Measurements from ENCODE around the gene MFSD2A. TPM values are rescaled to one million over a fixed set of nuclear protein-coding genes. Genes with fewer than 3 reads are reported as not detected.

Gene MFSD2A
- total and polyA plus RNA-seq, 9 of the 15 experiments (the other 6 are each of a cell fraction or from before 2014, with no cell fraction given) = 0.06 to 0.40 (median 0.15) TPM; not detected in 4

GRCh38 chr1:39977202-39977601 lies 22.3 kb downstream of the MFSD2A start (continued):
- no peak for TF ChIP-seq ZNF76 (CRISPR knock-in tag; IDR thresholded peaks at IDR 0.05; ENCODE audit: borderline replicate concordance)
- TF ChIP-seq ZNF316 (IDR thresholded peaks at IDR 0.05) = peak; percentile 33; the same call in 1 of the 2 replicates

GRCh38 chr1:39979654-39980053 lies 24.7 kb downstream of the MFSD2A start:
- Histone ChIP-seq H2AFZ (ENCODE audit: low read depth, low read length) (no peak overlapping the region), H4K20me1 (replicated peaks; ENCODE audit: control insufficient read depth, insufficient read depth, low read length) (no peaks in the 10 kb centered on the region), H3K9me3 (replicated peaks; ENCODE audit: control insufficient read depth, insufficient read depth, low read depth, low read length) (no peaks in the 10 kb centered on the region), H3K9ac (ENCODE audit: insufficient read depth in 1 of 2, low read depth in 2 of 2, low read length in 2 of 2) (no peak overlapping the region), H3K79me2 (ENCODE audit: control insufficient read depth, insufficient read depth, low read length) (no peaks in the 10 kb centered on the region), H3K4me2 (ENCODE audit: insufficient read depth, low read length) (no peak overlapping the region), H3K27ac (ENCODE audit: extremely low read depth, low read depth, low read length) (no peak overlapping the region), H3K9me1 (ENCODE audit: control insufficient read depth, insufficient read depth, low read length) (no peaks in the 10 kb centered on the region), H3K4me1 (replicated peaks in 1 of 2; ENCODE audit: control insufficient read depth in 2 of 2, insufficient read depth in 2 of 2, low read length in 2 of 2) (peaks cover 3 to 8% of the 10 kb centered on the region in 2 experiments; a peak in 4 of 5 replicates), H3K27me3 (ENCODE audit: control insufficient read depth in 2 of 2, insufficient read depth in 2 of 2, low read length in 2 of 2) (no peaks in the 10 kb centered on the region), H3K4me3 (no peak overlapping the region), H3K36me3 (ENCODE audit: control insufficient read depth, insufficient read depth, low read length) (no peaks in the 10 kb centered on the region)
- in situ Hi-C loops (cut with MboI) (loop anchor here (5.0 kb wide), 1 partner anchor 157 kb away; no protein-coding TSS in a partner anchor), intact Hi-C loops (cut with micrococcal nuclease) (no loop called here)
- WGBS (ENCODE audit: insufficient coverage, low coverage, missing lambda C conversion rate) = 45% methylated on average over 4 of the region's 4 CpGs
- DNase-seq (ENCODE audit: extremely low read depth in 1 of 4, low spot score in 3 of 4) = no peak
- BruUV-seq (replicated peaks) = no TSS peak
- no peak for TF ChIP-seq ZNF561 (CRISPR knock-in tag; conservative IDR thresholded peaks at IDR 0.05)
- no peak for TF ChIP-seq U2AF2 (optimal IDR thresholded peaks at IDR 0.05; ENCODE audit: low read depth, low read length)
- no peak for TF ChIP-seq NFIX (CRISPR knock-in tag; IDR thresholded peaks at IDR 0.05; ENCODE audit: low read depth)
- no peak for TF ChIP-seq ZNF589 (CRISPR knock-in tag; IDR thresholded peaks at IDR 0.05; ENCODE audit: low read depth)
- no peak for TF ChIP-seq RFX5 (IDR thresholded peaks at IDR 0.05; ENCODE audit: low read depth, low read length)
- TF ChIP-seq TCF7L2 (IDR thresholded peaks at IDR 0.05; ENCODE audit: low read depth, low read length) = no peak
- TF ChIP-seq ELK3 (CRISPR knock-in tag; IDR thresholded peaks at IDR 0.05) = no peak
- ATAC-seq = no peak
- ChIA-PET CTCF (ENCODE audit: low intra/inter-chr PET ratio) (no interaction called here), POLR2A (interaction anchor here (0.6 kb wide), 2 partner anchors 127 to 190 kb away, joined by 3 read pairs; no protein-coding TSS in a partner anchor)
- no peak for FAIRE-seq

Data from K562 (cell line).